Measurements from ENCODE around the gene HK1.
"Not testable (repeated sequence)": the region's sequence is repeated elsewhere in the genome, so short reads cannot be mapped to it uniquely, and the experiment has no call there.

The HK1 gene

DNA sequence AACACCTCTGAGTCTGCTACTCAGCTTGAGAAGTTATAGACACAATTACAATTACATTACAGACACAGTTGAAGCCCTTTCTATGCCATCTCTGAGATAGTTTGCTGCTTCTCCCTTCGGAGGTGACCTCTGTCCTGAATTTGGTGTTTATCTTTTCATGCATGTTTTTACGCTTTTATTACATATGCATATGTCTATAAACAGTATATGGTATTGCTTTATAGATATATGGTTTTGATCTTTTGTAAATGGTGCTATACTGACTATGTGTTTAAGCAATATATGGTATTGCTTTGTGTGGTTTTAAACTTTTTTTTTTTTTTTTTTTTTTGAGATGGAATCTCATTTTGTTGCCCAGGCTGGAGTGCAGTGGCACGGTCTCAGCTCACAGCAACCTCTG lies 48.4 kb downstream of the HK1 start:
- DNase-seq (ENCODE audit: low read depth), result no peak
- TF ChIP-seq, protein P1, sequence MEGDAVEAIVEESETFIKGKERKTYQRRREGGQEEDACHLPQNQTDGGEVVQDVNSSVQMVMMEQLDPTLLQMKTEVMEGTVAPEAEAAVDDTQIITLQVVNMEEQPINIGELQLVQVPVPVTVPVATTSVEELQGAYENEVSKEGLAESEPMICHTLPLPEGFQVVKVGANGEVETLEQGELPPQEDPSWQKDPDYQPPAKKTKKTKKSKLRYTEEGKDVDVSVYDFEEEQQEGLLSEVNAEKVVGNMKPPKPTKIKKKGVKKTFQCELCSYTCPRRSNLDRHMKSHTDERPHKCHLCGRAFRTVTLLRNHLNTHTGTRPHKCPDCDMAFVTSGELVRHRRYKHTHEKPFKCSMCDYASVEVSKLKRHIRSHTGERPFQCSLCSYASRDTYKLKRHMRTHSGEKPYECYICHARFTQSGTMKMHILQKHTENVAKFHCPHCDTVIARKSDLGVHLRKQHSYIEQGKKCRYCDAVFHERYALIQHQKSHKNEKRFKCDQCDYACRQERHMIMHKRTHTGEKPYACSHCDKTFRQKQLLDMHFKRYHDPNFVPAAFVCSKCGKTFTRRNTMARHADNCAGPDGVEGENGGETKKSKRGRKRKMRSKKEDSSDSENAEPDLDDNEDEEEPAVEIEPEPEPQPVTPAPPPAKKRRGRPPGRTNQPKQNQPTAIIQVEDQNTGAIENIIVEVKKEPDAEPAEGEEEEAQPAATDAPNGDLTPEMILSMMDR (IDR thresholded peaks at IDR 0.05; ENCODE audit: insufficient read depth, low read depth, low read length, missing control alignments), result no peak
- H3K4me3 ChIP-seq (ENCODE audit: low read depth, low read length), result no peak overlapping the region

DNA sequence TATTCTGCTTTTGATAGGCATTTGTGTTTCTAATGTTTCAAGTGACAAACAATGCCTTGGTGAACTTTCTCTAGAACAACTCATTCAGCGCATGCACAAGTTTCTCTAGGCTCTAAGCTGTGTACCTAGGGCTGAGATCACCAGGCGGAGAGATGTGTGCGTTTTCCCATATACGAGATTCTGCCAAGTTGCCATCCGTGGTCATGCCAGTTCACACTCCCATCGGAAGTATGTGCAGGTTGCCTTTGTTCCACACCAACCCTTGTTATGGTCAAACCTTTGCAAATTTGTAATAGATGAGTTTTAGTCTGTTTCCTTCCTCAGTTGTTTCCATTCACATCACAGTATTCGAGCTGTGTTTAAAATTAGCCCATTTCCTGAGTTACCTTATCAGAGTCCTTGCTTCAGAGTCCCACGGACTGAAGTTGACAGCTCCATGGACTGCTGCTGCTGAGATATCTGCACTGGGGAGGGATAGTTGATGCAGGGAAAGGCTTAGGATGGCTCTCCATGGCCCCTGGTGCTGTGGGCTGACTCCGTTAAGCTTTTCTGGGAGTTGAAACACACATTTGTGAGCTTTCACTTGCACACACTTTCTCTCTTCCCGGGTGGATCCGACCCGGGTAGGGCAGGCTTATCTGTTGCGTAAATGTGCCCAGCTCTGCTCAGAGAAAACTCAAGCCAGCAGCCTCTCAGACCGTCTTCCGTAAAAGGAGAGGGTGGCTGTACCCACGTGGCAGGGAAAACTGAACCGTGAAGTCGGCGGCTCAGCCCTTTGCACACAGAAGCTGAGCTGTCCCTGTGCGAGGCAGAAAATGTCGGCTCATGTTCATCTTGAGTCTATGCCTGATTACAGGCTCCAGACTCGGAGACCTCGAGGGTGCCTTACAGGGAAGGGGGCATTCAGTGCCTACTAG lies 49.4 kb downstream of the HK1 start:
- peak; percentile 78 for DNase-seq (ENCODE audit: low read depth)
- TF ChIP-seq, protein P1 (IDR thresholded peaks at IDR 0.05; ENCODE audit: insufficient read depth, low read depth, low read length, missing control alignments), result no peak
- H3K4me3 ChIP-seq (ENCODE audit: low read depth, low read length), result peak overlapping the region; percentile 54

DNA sequence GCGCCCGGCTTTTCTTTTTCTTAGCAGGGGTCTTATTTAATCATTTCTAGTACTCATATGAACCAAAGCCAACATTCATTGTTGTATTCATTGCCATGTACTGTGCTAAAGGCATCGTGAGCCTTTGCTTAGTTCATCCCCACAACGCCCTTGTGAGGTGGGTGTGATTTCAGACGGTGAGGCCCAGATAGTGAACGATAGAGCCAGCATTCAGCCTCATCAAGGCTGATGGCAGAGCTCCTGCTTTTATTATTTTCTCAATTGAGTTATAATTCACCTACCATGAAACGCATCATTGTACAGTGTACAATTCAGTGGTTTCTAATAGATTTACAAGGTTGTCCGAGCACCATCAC lies 50.1 kb downstream of the HK1 start:
- peak; percentile 11 for DNase-seq (ENCODE audit: low read depth)
- H3K4me3 ChIP-seq (ENCODE audit: low read depth, low read length), result peak overlapping the region; percentile 54
- TF ChIP-seq, protein P1 (IDR thresholded peaks at IDR 0.05; ENCODE audit: insufficient read depth, low read depth, low read length, missing control alignments), result no peak

DNA sequence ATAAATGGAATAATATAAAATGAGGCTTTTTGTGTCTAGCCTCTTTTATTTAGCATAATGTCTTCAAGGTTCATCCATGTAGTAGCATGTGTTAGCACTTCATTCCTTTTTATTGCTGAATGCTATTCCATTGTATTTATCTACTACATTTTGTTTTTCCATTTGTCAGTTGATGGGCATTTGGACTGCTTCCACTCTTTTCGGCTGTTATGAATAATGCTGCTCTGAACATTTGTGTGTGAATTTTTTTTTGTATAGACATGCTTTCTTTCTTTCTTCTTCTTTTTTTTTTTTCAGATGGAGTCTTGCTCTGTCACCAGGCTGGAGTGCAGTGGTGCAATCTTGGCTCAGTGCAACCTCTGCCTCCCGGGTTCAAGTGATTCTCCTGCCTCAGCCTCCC lies 50.6 kb downstream of the HK1 start:
- H3K4me3 ChIP-seq (ENCODE audit: low read depth, low read length); DNase-seq (ENCODE audit: low read depth): not testable (repeated sequence)

DNA sequence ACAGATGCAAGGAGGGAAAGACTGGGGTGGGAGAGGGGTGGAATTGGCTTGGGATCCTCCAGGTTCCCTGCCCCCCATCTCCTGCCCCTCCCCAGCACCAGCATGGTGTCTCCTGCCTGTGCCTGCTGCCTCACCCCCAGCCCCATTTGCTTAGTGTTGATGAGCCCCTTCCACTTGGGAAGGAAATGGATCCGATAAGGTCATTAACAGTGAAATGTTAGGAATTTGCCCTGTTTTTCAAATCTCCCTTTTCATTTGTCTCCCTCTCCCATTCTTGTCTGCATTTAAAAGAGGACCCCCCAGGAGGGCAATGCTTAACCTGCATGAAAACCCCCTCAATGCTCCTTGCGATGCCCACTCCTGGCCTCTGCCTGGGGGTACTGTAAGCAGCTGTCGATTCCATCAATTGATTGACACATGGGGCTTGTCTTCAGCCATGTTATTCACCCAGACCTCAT lies 51.5 kb downstream of the HK1 start:
- DNase-seq (ENCODE audit: low read depth), result no peak
- no peak overlapping the region for H3K4me3 ChIP-seq (ENCODE audit: low read depth, low read length)
- TF ChIP-seq, protein P1 (IDR thresholded peaks at IDR 0.05; ENCODE audit: insufficient read depth, low read depth, low read length, missing control alignments), result no peak

DNA sequence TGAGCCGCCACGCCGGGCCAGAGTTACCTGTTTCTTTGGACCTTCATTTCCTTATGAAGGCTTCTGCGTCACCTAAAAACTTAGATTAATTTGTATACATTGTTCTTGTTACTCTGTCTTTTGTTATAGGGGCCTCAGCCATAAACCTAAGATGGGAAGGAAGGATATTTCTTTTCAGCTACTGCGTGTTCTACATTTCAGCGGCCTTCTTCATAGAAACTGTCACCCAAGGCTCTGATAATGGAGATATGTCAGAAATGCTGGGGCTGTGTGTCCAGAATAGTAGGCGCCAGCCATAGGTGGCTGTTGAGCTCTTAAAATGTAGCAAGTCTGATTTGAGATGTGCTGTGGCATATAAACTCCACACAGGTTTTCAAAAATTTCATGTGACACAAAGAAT lies 52.9 kb downstream of the HK1 start:
- TF ChIP-seq, protein P1 (IDR thresholded peaks at IDR 0.05; ENCODE audit: insufficient read depth, low read depth, low read length, missing control alignments), result no peak
- H3K4me3 ChIP-seq (ENCODE audit: low read depth, low read length), result no peak overlapping the region
- no peak for DNase-seq (ENCODE audit: low read depth)

DNA sequence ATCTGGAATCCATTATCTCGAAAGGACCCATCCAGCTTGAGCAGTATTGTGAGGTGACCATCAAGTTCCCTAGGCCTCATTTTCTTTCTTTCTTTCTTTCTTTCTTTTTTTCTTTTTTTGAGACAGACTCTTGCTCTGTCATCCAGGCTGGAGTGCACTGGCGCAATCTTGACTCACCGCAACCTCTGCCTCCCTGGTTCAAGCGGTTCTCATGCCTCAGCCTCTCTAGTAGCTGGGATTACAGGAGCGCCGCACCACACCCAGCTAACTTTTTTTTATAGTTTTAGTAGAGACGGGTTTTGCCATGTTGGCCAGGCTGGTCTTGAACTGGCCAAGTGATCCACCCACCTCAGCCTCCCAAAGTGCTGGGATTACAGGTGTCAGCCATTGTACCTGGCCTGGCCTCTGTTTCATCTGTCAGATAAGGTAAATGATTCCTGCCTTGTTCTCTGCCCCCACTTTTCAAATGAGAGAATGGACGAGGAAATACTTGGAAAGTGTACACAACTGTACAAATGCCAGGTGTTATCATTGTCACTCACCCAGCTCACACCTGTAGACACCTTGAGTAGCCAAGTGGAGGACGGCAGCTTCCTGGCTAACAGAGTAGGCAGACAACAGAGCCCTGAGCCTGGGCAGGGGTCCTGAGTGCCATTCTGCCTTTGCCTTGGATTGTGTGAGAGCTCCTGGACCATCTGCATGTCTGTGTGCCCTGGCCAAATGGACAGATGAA lies 54.1 kb downstream of the HK1 start:
- no peak for DNase-seq (ENCODE audit: low read depth)
- TF ChIP-seq, protein P1 (IDR thresholded peaks at IDR 0.05; ENCODE audit: insufficient read depth, low read depth, low read length, missing control alignments), result no peak

More for the DNA sequence above, 54.1 kb downstream of the HK1 start:
- H3K4me3 ChIP-seq (ENCODE audit: low read depth, low read length), result no peak overlapping the region

All from GM12865 (cell line).